ENCODE data around the gene ACSM3.
"Not testable (repeated sequence)": the region's sequence is repeated elsewhere in the genome, so short reads cannot be mapped to it uniquely, and the experiment has no call there.

ACSM3 gene

GRCh38 chr16:20763461-20764232 is at the start of gene ACSM3:
Gene ACSM3 (plus strand): TSS chr16:20764014. CDS start chr16:20770035, 6,021 bp downstream.
- peak; percentile 83 to 89 for DNase-seq

- not testable (repeated sequence) for DNase-seq
These were observed 46.1 kb upstream of the ACSM3 start for GRCh38 chr16:20717718-20718117.

GRCh38 chr16:20720251-20720650 is 43.6 kb upstream of the ACSM3 start:
- no peak for DNase-seq

GRCh38 chr16:20726661-20727060 is 37.2 kb upstream of the ACSM3 start:
- no peak for DNase-seq

- no peak for DNase-seq
These were observed 36.6 kb upstream of the ACSM3 start for GRCh38 chr16:20727181-20727580.

GRCh38 chr16:20729141-20729540 is 34.7 kb upstream of the ACSM3 start:
- DNase-seq: no peak

GRCh38 chr16:20734056-20734455 is 29.8 kb upstream of the ACSM3 start:
- no peak for DNase-seq

GRCh38 chr16:20734782-20735181 is 29.0 kb upstream of the ACSM3 start:
- no peak for DNase-seq

GRCh38 chr16:20735490-20735889 is 28.3 kb upstream of the ACSM3 start:
- no peak for DNase-seq

GRCh38 chr16:20740007-20740883 is 23.6 kb upstream of the ACSM3 start:
- DNase-seq: peak in 1 of 2 donors; percentile 44

GRCh38 chr16:20740901-20741521 is 22.8 kb upstream of the ACSM3 start:
- DNase-seq: peak; percentile 92 to 93

GRCh38 chr16:20741554-20742285 is 22.1 kb upstream of the ACSM3 start, which contains the start of gene THUMPD1:
Gene THUMPD1 (minus strand): TSS chr16:20741818. CDS start chr16:20741739, 79 bp downstream.
- peak; percentile 97 to 98 for DNase-seq

GRCh38 chr16:20743591-20743990 is 20.2 kb upstream of the ACSM3 start:
- DNase-seq: no peak

- peak in 1 of 2 donors; percentile 13 for DNase-seq
These were observed 18.8 kb upstream of the ACSM3 start for GRCh38 chr16:20744922-20745440.

GRCh38 chr16:20746461-20746860 is 17.4 kb upstream of the ACSM3 start:
- DNase-seq: no peak

GRCh38 chr16:20747030-20747816 is 16.6 kb upstream of the ACSM3 start:
- no peak for DNase-seq

- DNase-seq: no peak
These were observed 14.3 kb upstream of the ACSM3 start for GRCh38 chr16:20749474-20749873.

- DNase-seq: no peak
These were observed 13.3 kb upstream of the ACSM3 start for GRCh38 chr16:20750558-20750957.

- no peak for DNase-seq
These were observed 10.1 kb upstream of the ACSM3 start for GRCh38 chr16:20753727-20754126.

GRCh38 chr16:20755238-20755637 is 8.6 kb upstream of the ACSM3 start:
- DNase-seq: no peak

GRCh38 chr16:20755799-20756198 is 8.0 kb upstream of the ACSM3 start:
- DNase-seq: not testable (repeated sequence)

All from CD4-positive, alpha-beta T cell treated with Interferon alpha-2 for 1 hour (primary cell).